HEK293 (cell line): ENCODE measurements around the gene IGFBP5.

Experiments used
- CTCF ChIA-PET: fragments of 350-600 bp; formaldehyde crosslinking; extraction: SDS; loops from one replicate; lab custom pipeline; 2021; ENCODE audit warnings: antibody characterized with exemption; lab: Yijun Ruan, JAX
- POLR2A ChIA-PET: fragments of 300-600 bp; formaldehyde crosslinking; extraction: SDS; loops from one replicate; lab custom pipeline; 2020; ENCODE audit warnings: antibody characterized with exemption, inconsistent platforms; lab: Yijun Ruan, JAX
- H3K27ac ChIP-seq: fragments of 200-500 bp; sonication (Bioruptor generic); 2 replicates; pipeline ENCODE4 v1.5.1; 2014; ENCODE audit warnings: low read depth, low read length, control low read depth, inconsistent platforms; ENCODE audit errors: extremely low read depth
- H3K36me3 ChIP-seq, 2 experiments: fragments of 200-500 bp in 1 of 2; sonication (Bioruptor generic) in 1 of 2; 1 replicate in 1 of 2; 2 replicates in 1 of 2; pipeline ENCODE4 v1.5.1; 2014 to 2017; ENCODE audit warnings: inconsistent platforms in 2 of 2, low read length in 2 of 2; ENCODE audit not compliant: control insufficient read depth in 2 of 2, insufficient read depth in 1 of 2
- H3K4me1 ChIP-seq: fragments of 200-500 bp; sonication (Bioruptor generic); 2 replicates; pipeline ENCODE4 v1.5.1; 2014; ENCODE audit warnings: mild to moderate bottlenecking, low read length, inconsistent platforms; ENCODE audit not compliant: control insufficient read depth, insufficient read depth
- H3K4me3 ChIP-seq: 2 replicates; pipeline ENCODE4 v1.5.1; 2011; ENCODE audit warnings: low read depth, mild to moderate bottlenecking, control low read depth, low read length, moderate library complexity
- H3K9me3 ChIP-seq: fragments of 200-500 bp; sonication (Bioruptor generic); 2 replicates; pipeline ENCODE4 v1.5.1; 2014; ENCODE audit warnings: low read depth, low read length, inconsistent platforms; ENCODE audit not compliant: control insufficient read depth, insufficient read depth
- GFI1B ChIP-seq: fragments of 450-650 bp; formaldehyde crosslinking; IDR thresholded peaks from 2 replicates; pipeline ENCODE4 v1.5.1; 2016; ENCODE audit warnings: missing biosample characterization, missing genetic modification characterization
- KLF1 ChIP-seq: fragments of 450-650 bp; formaldehyde crosslinking; IDR thresholded peaks from 2 replicates; pipeline ENCODE4 v1.5.1; 2016; ENCODE audit warnings: missing biosample characterization, missing genetic modification characterization
- OSR2 ChIP-seq: fragments of 450-650 bp; formaldehyde crosslinking; IDR thresholded peaks from 2 replicates; pipeline ENCODE4 v1.5.1; 2016; ENCODE audit warnings: missing biosample characterization, missing genetic modification characterization
- SP2 ChIP-seq: fragments of 450-650 bp; formaldehyde crosslinking; IDR thresholded peaks from 2 replicates; pipeline ENCODE4 v1.5.1; 2016; ENCODE audit warnings: missing biosample characterization, missing genetic modification characterization
- SP3 ChIP-seq: fragments of 450-650 bp; formaldehyde crosslinking; IDR thresholded peaks from 2 replicates; pipeline ENCODE4 v1.5.1; 2016; ENCODE audit warnings: missing biosample characterization, missing genetic modification characterization
- TSHZ1 ChIP-seq: fragments of 450-650 bp; formaldehyde crosslinking; IDR thresholded peaks from 2 replicates; pipeline ENCODE4 v1.5.1; 2016; ENCODE audit warnings: missing biosample characterization, missing genetic modification characterization, borderline replicate concordance
- ZBTB20 ChIP-seq: fragments of 450-650 bp; formaldehyde crosslinking; IDR thresholded peaks from 2 replicates; pipeline ENCODE4 v1.5.1; 2016; ENCODE audit warnings: missing biosample characterization, missing genetic modification characterization
- ZNF138 ChIP-seq: fragments of 450-650 bp; formaldehyde crosslinking; IDR thresholded peaks from 2 replicates; pipeline ENCODE4 v1.5.1; 2016; ENCODE audit warnings: missing biosample characterization, missing genetic modification characterization, borderline replicate concordance
- ZNF140 ChIP-seq: fragments of 450-650 bp; formaldehyde crosslinking; IDR thresholded peaks from 2 replicates; pipeline ENCODE4 v1.5.1; 2016; ENCODE audit warnings: missing biosample characterization, missing genetic modification characterization
- ZNF16 ChIP-seq: fragments of 450-650 bp; formaldehyde crosslinking; IDR thresholded peaks from 2 replicates; pipeline ENCODE4 v1.5.1; 2016; ENCODE audit warnings: low read depth, missing biosample characterization, missing genetic modification characterization
- ZNF18 ChIP-seq: fragments of 450-650 bp; formaldehyde crosslinking; IDR thresholded peaks from 2 replicates; pipeline ENCODE4 v1.5.1; 2016; ENCODE audit warnings: missing biosample characterization, missing genetic modification characterization
- ZNF2 ChIP-seq: fragments of 450-650 bp; formaldehyde crosslinking; IDR thresholded peaks from 2 replicates; pipeline ENCODE4 v1.5.1; 2016; ENCODE audit warnings: missing biosample characterization, missing genetic modification characterization
- ZNF211 ChIP-seq: fragments of 450-650 bp; formaldehyde crosslinking; IDR thresholded peaks from 2 replicates; pipeline ENCODE4 v1.5.1; 2016; ENCODE audit warnings: low read depth, missing biosample characterization, missing genetic modification characterization
- ZNF24 ChIP-seq: fragments of 450-650 bp; formaldehyde crosslinking; IDR thresholded peaks from 2 replicates; pipeline ENCODE4 v1.5.1; 2016; ENCODE audit warnings: missing biosample characterization, missing genetic modification characterization
- ZNF280C ChIP-seq: fragments of 450-650 bp; formaldehyde crosslinking; IDR thresholded peaks from 2 replicates; pipeline ENCODE4 v1.5.1; 2016; ENCODE audit warnings: missing biosample characterization, missing genetic modification characterization
- ZNF362 ChIP-seq: fragments of 450-650 bp; formaldehyde crosslinking; IDR thresholded peaks from 2 replicates; pipeline ENCODE4 v1.5.1; 2016; ENCODE audit warnings: missing biosample characterization, missing genetic modification characterization
- ZNF501 ChIP-seq: fragments of 450-650 bp; formaldehyde crosslinking; IDR thresholded peaks from 2 replicates; pipeline ENCODE4 v1.5.1; 2016; ENCODE audit warnings: missing biosample characterization, missing genetic modification characterization
- ZNF747 ChIP-seq: fragments of 450-650 bp; formaldehyde crosslinking; IDR thresholded peaks from 2 replicates; pipeline ENCODE4 v1.5.1; 2016; ENCODE audit warnings: missing biosample characterization, missing genetic modification characterization
- ZNF830 ChIP-seq: fragments of 450-650 bp; IDR thresholded peaks from 2 replicates; pipeline ENCODE4 v1.5.0; 2018; ENCODE audit warnings: missing biosample characterization, missing genetic modification characterization, low read depth, mild to moderate bottlenecking, moderate library complexity
- ZSCAN16 ChIP-seq: fragments of 450-650 bp; formaldehyde crosslinking; IDR thresholded peaks from 2 replicates; pipeline ENCODE4 v1.5.1; 2016; ENCODE audit warnings: missing biosample characterization, missing genetic modification characterization
- ZSCAN30 ChIP-seq: fragments of 450-650 bp; IDR thresholded peaks from 2 replicates; pipeline ENCODE4 v1.5.1; 2018; ENCODE audit warnings: missing biosample characterization, mild to moderate bottlenecking, missing genetic modification characterization, moderate library complexity

IGFBP5 gene

GRCh38 chr2:216678813-216679657, 16.3 kb downstream of the IGFBP5 start (continued):
- TF ChIP-seq SP3 (no peak), ZNF16 (tag by site-specific recombination) (no peak), ZNF138 (tag by site-specific recombination) (no peak), ZNF2 (tag by site-specific recombination) (no peak), TSHZ1 (no peak), OSR2 (tag by site-specific recombination) (no peak), ZNF501 (tag by site-specific recombination) (no peak), ZBTB20 (no peak), GFI1B (tag by site-specific recombination) (no peak), ZSCAN30 (tag by site-specific recombination) (no peak), ZNF280C (no peak)
- TF ChIP-seq, all 188 proteins: peak for 0

GRCh38 chr2:216678098-216678465, 17.3 kb downstream of the IGFBP5 start:
- H3K4me1 ChIP-seq = peaks cover 5% of the 10 kb centered on the region
- ChIA-PET CTCF (no interaction called here), POLR2A (interaction anchor here (0.5 kb wide), 1 partner anchor 398 kb away, joined by 5 read pairs; no protein-coding TSS in a partner anchor)
- H3K9me3 ChIP-seq = no peaks in the 10 kb centered on the region
- no peak overlapping the region for H3K27ac ChIP-seq
- H3K36me3 ChIP-seq = peaks cover 4 to 48% of the 10 kb centered on the region in 2 experiments; a peak in 2 of 3 replicates
- no peak overlapping the region for H3K4me3 ChIP-seq
- no peak for TF ChIP-seq SP2
- TF ChIP-seq ZNF140 (tag by site-specific recombination) = no peak
- TF ChIP-seq ZNF830 (tag by site-specific recombination) = no peak

- H3K9me3 ChIP-seq = no peaks in the 10 kb centered on the region
- peaks cover 4 to 48% of the 10 kb centered on the region in 2 experiments; a peak in 1 of 3 replicates for H3K36me3 ChIP-seq
- H3K4me1 ChIP-seq = peaks cover 5% of the 10 kb centered on the region
- H3K27ac ChIP-seq = no peak overlapping the region
- POLR2A ChIA-PET = interaction anchor here (0.5 kb wide), 1 partner anchor 399 kb away, joined by 5 read pairs; no protein-coding TSS in a partner anchor
- TF ChIP-seq SP3 (no peak), ZNF24 (tag by site-specific recombination) (no peak), ZSCAN16 (tag by site-specific recombination) (no peak), ZNF18 (tag by site-specific recombination) (no peak), ZNF211 (tag by site-specific recombination) (no peak), KLF1 (tag by site-specific recombination) (no peak), ZNF747 (tag by site-specific recombination) (no peak), ZBTB20 (no peak), ZNF362 (no peak)
- H3K4me3 ChIP-seq = no peak overlapping the region
- CTCF ChIA-PET = interaction anchor here (0.8 to 1.4 kb wide), 2 partner anchors 12 to 976 kb away, joined by 3 to 4 read pairs; no protein-coding TSS in a partner anchor
Measured at GRCh38 chr2:216677439-216678097, 17.8 kb downstream of the IGFBP5 start.
